GM18505 (cell line): ENCODE measurements around the gene HS3ST3B1.

Experiments
- ATAC-seq: cut with Tn5 transposase; IDR thresholded peaks from one replicate; pipeline ENCODE4 v1.9.1; 2021; ENCODE audit not compliant: unreplicated experiment
- POLR2A ChIP-seq: IDR thresholded peaks from 4 replicates; pipeline ENCODE4 v1.6.1; 2011; ENCODE audit warnings: borderline replicate concordance; ENCODE audit not compliant: insufficient read depth, insufficient read length; ENCODE audit errors: extremely low read depth

Gene HS3ST3B1

DNA sequence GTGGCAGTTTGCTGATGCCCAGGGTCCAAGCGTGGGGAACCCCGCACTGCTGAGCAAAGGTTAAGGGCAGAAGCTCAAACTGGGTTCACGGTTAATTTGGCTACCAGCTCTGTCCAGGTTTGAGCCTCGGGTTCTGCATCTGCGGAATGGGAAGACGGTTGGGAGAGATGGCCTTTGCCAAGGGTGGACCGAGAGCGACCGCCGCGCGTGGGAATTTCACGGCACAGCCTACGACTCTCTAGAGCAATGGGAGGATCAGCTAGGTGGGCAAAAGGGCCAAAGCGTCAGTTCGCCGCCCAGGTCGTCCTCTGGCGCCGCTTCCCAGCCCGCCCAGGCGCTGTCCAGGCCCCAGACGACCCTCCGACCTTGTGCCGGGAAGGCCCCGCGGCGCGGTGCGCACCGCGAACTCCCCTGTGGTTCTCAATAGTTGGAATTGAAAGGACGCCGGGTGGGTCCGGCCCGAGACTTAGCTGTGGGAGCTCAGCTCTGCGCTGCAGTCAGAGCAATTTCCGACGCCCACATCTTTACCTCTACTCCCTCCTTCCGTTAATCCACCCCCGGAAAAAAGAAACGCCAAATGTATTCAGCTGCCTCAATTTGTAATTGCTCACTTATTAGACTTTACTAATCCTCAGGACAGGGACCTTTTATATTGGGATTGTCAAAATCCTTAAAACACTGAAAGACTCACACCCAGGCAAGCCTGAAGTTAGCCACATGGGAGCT lies 2.5 kb upstream of the HS3ST3B1 start:
- no peak for TF ChIP-seq POLR2A
- ATAC-seq, result no peak

DNA sequence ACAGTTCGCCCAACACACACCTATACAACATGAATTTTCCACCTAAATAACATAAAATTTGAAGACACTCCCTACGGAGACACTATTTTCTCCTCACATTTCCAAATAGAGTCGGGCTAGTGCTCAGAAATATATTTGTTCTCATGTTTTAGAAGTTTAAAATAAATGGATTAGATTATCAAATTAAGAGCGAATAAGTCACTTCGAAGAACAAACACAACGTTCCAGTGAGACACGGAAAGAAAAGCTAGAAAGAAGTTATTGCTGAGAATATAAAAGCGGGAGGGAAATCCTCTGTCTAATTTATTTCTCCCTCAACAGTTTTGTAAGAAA lies 2.0 kb upstream of the HS3ST3B1 start:
- ATAC-seq, result no peak
- TF ChIP-seq POLR2A, result no peak

DNA sequence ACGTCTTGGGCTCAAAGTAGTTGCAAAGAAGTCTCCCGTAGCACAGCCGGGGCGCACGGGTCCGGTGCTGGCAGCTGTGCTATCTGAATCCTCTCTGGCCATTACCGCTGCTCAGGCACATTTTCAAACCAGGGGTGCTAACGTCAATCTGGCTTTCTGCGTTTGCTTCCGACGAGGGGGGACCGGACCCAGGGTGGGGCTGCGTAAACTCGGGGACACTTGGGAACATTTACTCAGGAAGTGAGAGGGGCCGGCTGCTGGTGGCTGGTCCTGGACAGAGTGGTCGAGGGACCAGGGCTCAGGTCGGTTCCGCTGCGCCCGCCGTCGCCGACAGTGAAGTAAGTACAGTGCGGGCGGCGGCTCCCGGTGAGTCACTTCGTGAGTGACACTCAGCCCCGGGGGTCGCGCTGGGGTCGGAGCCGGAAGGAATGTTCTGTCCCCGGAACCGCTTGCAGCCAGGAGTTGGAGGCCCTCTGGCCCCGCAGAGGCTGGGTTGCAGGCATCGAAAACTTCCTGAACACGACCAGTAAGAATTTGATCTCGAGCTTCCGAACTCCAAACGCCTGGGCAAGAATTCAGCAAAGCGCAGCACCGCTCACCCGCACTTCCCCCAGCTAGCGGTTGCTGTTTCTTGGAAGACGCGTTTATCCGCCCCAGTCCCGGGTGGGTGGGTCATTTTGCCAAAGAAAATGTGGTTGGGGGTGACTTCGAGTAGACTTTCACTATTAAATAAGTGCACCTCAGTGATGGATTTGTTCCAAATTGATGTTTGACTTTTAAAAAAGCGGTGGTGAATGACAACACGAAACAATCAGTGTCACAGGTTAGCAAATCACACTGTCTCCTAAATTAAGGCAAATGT lies 1.4 kb upstream of the HS3ST3B1 start:
- no peak for ATAC-seq
- TF ChIP-seq POLR2A, result no peak

DNA sequence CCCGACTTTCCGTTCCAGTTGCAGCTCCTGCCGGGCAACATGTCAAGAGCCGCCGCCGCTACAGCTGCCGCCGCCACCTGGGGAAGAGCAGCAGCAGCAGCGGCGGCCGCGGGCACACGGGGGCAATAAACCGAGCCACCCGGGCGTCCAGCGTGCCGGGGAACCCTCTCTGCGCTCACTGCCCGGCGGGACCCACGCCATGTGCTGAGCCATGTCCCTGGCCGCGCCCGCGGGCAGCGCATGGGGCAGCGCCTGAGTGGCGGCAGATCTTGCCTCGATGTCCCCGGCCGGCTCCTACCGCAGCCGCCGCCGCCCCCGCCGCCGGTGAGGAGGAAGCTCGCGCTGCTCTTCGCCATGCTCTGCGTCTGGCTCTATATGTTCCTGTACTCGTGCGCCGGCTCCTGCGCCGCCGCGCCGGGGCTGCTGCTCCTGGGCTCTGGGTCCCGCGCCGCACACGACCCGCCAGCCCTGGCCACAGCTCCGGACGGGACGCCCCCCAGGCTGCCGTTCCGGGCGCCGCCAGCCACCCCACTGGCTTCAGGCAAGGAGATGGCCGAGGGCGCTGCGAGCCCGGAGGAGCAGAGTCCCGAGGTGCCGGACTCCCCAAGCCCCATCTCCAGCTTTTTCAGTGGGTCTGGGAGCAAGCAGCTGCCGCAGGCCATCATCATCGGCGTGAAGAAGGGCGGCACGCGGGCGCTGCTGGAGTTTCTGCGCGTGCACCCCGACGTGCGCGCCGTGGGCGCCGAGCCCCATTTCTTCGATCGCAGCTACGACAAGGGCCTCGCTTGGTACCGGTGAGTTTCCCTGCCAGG lies 604 bp downstream of the HS3ST3B1 start:
- TF ChIP-seq POLR2A, result peak; percentile 27
- ATAC-seq, result peak; percentile 7

DNA sequence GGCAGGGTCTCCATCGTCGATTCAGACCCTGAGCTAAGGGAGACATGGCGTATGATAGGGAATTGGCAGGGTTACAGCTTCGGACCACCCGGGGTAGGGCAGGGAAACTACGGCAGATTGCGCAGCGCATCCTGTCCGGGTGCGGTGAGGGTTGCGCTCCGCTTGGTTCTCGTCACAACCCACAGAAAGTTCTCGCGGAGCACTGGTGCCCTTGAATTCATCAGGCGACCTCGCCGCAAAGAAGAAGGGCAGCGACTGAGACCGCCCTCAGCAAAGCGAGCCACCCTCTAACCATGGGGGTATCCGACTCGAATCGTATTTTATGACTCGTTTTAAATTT lies 1.2 kb downstream of the HS3ST3B1 start:
- peak; percentile 25 for ATAC-seq
- peak; percentile 22 for TF ChIP-seq POLR2A

DNA sequence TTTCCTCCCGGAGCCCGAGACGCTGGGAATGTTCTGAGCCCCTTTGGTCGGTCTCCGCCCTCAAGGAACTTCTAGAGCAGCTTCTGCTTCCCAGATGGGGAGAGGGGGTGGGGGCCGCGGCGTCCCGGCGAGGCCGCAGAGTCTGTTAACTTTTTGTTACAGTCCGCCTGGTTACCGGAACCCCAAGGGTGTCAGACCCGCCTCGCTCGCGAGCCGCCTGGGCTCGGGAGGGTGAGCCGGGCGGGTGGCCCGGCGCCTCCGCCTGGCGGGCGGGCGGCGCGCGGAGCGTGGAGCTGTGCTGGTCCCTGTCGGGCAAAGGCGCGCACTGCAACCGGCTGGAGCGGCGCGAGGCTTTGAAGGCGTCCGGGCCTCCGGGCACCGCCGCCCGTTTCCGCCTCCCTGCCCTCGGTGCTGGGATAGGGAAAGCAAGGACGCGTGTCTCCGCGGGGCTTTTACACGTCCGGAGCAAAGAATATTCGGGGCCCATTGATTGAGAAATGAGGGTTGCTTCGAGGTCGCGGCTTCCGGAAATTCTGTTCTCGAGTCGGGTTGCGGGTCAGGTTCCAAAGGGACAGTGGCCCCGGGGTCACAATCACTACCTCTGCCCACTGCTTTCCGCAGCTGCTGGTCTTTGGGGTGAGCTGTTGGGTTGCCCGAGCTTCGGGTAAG lies 1.7 kb downstream of the HS3ST3B1 start:
- no peak for TF ChIP-seq POLR2A
- ATAC-seq, result peak; percentile 44

DNA sequence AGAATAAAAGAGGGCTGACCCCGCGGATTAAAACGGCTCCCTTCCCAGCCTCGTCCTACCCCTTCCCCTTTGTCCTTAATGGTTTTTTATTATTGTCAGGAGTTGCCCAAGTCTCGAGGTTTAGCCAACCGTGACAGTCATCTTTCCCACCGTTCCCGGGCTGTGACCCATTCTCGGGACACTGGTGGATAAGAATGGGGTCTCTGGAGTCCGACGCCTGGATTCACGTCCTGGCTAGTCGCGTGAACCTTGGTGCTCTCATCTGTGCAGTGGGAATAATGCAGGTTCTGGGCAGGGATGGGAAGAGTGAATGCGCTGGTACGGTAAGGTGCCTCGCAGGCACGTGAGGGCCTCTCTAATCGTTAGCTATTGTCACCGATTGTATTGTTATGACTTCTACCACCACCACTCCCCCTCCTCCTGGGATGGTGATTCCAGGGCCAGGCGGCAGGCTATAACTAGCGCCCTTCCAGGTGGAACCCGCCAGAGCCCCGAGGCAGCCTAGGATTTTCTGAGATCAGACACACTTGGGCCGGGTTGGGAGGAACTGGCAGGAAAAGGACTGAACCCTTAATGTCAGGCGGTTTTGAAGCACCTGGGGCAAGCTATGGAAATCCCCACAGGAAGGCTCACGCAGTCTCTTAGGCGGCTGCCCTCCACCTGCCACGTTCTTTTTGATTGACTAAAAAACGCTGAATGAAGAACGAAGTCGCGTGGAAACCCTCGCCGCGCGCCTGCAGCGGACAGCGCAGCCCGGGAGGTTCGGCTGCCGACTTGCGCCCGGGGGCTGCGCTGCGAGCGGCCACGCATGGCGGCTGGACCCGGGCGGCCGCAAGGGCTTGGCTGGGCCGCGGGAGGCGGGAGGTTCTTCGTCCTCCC lies 2.7 kb downstream of the HS3ST3B1 start:
- TF ChIP-seq POLR2A, result no peak
- no peak for ATAC-seq

DNA sequence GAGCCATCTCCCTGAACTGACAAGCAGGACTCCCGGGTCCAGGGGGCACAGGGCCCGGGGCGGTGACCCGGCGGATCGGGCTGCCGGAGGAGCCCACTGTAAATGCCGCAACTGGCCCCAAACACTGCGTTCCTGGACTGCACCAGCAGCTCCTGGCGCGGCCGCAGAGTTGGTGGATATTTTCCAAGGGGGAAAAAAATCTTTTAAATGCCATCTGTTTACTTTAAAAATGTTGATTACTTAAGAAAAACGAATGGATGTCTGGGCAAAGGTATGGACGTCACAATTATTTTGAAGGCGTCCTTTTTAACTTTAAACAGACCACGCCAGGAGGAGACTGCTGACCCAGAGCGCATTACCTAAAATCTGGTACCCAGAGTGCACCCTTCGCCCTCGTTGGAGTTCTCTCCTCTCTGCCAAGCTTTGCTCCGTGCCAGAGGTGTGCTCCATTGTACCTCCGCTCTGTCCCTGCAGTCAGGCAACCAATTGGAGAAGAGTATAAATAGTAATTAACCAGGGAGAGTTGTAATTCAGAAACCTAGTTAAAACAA lies 3.4 kb downstream of the HS3ST3B1 start:
- no peak for ATAC-seq
- TF ChIP-seq POLR2A, result no peak

DNA sequence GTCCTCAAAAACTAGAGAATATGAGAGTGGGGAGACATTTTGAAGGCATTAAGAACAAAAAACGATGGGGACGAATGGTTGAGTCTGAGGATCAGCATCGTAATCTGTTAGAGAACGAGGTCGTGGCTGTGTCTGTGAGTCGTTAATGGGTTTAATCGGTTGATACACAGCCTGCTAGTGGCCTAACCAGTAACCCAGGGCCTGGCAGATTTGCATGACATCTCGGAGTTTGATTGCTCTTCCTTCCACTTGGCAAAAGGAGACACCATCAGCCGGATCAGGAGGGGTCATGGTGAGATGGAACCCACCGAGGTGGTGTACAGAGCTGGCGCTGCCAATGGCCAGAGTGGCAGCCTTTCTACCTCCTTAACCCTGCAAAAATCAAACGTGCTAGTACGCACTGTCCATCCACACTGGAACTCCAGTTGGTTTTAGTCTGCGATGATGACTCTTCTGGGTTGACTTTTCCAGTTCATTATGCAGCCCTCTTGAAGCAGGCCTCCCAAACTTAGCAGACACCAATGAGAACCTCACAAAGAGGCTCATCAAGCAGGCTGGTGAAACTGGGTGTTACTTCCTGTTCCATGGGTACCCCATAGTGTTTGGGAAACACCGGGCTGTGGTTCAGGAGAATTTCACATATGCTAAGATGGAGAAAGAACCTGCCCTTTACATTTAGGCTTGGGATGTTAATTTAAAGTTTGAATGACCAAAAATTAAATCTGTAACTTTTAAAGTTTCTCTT lies 4.1 kb downstream of the HS3ST3B1 start:
- no peak for TF ChIP-seq POLR2A
- ATAC-seq, result no peak

DNA sequence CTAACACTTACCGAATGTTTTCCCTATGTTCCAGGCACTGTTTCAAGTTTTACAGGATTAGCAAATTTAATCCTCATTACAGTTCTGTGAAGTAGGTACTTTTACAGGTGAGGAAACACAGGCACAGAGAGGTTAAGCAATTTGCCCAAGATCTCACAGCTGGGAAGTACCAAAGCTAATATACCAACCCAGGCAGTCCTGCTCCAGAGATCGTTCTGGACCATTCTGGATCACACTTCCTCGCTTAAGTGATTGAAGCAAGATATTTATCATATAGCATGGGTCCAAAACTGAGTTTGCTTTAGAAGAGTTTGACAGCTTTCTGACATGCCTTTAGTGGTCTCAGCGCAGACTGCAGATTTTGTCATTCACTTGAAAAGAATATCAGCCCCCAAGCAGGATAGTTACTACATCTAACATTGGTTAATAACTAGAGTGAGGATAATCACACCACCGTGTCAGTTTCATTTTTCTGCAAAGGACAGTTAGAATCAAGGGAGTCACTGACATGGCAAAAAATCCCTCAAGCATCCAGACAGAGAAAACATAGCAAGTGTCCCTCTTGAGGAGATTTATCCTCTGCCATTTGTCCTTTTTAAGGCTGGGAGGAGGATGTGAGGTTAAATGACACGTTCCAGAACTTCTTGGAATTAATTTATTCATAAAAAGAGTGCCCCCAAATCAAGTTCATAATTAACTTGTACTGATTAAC lies 5.1 kb downstream of the HS3ST3B1 start:
- no peak for TF ChIP-seq POLR2A
- ATAC-seq, result no peak

DNA sequence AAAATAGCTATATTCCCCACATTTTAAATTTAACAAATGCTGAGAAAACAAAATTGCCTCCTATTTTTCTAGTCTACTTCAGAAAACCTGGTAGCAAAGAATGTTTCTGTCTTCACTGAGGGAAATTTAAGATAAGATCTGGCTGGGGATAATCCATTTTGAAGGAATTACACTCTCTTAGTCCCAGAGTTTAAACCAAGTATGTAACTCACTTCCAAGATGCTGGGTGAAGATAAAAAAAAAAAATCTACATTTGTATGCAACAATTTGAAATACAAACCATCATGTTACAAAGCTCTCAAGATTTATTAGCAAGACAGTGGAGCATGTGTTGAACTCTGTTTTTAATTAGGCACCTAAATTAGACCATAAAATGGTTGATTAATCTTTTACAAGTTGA lies 5.7 kb downstream of the HS3ST3B1 start:
- ATAC-seq, result no peak

More for the DNA sequence above, 5.7 kb downstream of the HS3ST3B1 start:
- TF ChIP-seq POLR2A, result no peak
